ENCODE data around the gene BRMS1L.
A peak's percentile ranks its signal among the peaks of the same experiment; 100 is the strongest.
"Not testable (repeated sequence)": the region's sequence is repeated elsewhere in the genome, so short reads cannot be mapped to it uniquely, and the experiment has no call there.

The BRMS1L gene, protein sequence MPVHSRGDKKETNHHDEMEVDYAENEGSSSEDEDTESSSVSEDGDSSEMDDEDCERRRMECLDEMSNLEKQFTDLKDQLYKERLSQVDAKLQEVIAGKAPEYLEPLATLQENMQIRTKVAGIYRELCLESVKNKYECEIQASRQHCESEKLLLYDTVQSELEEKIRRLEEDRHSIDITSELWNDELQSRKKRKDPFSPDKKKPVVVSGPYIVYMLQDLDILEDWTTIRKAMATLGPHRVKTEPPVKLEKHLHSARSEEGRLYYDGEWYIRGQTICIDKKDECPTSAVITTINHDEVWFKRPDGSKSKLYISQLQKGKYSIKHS

DNA sequence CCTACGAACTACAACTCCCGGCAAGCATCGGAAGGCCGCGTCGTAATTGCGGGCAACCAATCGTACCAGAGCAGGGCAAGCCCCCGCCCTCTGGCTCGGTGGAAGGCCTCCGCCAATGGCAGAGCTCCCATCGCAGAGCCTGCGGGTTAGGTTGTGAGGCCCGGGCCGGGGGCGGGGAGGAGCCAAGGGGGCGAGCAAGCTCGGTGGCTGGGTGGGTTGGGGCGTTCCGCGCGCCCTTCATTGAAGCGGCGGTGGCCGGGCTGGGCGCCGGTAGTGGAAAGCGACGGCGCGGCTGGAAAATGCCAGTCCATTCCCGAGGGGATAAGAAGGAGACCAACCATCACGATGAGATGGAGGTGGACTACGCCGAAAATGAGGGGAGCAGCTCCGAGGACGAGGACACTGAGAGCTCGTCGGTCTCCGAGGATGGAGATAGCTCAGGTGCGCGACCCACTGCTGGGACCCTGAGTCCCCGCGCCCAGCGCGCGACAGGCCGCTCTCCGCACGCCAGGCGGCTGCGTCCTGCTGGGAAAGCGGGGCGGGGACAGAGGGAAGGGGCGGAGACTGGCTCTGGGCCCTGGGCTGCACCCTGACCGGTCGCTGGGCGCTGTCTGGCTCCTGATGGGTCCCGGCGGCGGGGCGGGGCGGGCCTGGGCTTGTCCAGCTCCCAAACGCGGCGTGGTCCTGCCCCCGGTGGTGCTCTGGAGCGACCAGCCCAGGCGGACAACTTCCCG lies at the start of gene BRMS1L:
Gene BRMS1L, plus strand, starts transcription at position 121 of the 734 bp plus-strand sequence. Its CDS starts 179 bp downstream, at position 300.
- peak; percentile 98 to 99 for DNase-seq

- no peak for DNase-seq
These were observed 49.3 kb upstream of the BRMS1L start for GRCh38 chr14:35776823-35777222.

- DNase-seq = not testable (repeated sequence)
These were observed 48.6 kb upstream of the BRMS1L start for GRCh38 chr14:35777550-35777949.

DNA sequence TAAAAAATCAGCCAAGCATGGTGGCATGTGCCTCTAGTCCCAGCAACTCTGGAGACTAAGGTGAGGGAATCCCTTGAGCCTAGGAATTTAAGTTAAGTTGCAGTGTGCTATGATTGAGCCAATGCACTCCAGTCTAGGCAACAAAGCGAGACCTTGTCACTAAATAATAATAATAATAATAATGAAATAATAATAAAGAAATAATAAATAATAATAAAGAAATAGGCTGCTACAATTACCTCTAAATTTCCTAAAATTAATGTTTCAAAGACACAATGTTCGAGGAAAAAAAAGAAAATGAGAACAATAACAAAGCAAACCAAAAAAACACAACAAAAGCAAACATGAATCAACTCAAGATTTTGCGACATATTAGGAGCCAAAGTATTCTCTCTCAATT lies 46.8 kb upstream of the BRMS1L start:
- DNase-seq = no peak

DNA sequence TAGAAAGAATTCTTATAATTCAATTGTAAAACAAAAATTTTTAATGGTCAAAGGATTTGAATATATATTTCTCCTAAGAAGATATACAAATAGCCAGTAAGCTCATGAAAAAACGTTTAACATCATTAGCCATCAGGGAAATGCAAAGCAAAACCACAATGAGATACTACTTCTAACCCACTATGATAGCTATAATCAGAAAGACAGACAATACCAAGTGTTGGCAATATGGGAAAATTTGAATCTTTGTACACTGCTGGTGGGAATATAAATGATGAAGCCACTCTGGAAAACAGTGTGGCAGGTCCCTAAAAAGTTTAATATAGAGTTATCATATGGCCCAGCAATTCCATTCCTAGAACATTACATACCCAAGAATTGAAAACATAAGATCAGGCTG lies 42.4 kb upstream of the BRMS1L start:
- no peak for DNase-seq

- no peak for DNase-seq
These were observed 39.3 kb upstream of the BRMS1L start for GRCh38 chr14:35786856-35787255.

DNA sequence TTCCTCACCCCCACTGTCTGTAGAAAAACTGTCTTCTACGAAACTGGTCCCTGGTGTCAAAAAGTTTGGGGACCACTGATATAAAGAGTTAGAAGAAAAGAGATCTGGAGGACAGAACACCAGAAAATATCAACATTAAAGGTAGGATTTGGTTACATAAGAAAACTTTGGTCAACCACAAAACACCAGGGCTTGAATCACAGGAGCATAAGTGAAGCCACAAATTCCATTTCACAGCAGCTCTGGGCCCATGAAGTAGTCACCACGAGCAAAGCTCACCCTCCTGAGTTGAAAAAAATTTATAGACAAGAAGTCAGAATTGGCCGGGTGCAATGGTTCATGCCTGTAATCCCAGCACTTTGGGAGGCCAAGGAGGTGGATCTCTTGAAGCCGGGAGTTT lies 36.5 kb upstream of the BRMS1L start:
- DNase-seq = no peak

- DNase-seq = no peak
These were observed 28.3 kb upstream of the BRMS1L start for GRCh38 chr14:35797796-35798195.

DNA sequence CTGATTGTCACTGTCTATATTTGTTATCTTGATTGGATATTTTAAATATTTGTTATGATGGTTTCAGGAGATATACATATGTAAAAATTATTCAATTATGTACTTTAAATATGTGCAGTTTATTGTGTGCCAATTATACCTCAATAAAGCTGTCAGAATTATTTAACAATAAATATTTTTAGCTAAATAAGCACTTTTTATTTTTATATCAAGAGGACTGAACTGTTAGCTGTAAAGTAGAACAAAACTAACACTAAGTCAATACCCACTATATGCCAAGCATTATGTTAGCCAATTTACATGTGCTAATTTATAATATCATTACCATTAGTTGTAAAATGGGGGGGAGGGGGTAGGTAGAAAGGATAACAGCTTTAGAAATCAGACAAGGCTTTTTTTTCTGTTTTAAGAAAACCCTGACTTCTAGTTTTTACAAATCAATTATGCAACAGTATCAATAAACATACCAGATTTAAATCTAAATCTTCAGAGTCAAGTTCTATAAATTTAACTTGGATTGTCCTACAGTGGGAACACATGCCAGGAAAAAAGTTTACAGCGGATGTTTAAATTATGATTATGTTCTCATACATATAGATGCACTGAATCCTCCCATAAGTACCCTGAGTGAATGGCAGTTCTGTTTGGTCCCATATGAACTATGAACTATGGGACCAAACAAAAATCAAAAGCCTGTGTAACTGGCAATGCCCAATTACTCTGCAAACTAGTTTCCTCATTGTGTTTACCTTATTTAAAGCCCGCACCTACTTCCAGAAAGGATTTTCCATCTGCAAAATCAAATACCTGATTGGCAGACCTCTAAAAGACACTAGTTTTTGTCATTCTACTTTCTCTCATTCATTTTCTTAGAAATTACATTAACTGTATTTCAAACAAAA lies 19.9 kb upstream of the BRMS1L start:
- no peak for DNase-seq

DNA sequence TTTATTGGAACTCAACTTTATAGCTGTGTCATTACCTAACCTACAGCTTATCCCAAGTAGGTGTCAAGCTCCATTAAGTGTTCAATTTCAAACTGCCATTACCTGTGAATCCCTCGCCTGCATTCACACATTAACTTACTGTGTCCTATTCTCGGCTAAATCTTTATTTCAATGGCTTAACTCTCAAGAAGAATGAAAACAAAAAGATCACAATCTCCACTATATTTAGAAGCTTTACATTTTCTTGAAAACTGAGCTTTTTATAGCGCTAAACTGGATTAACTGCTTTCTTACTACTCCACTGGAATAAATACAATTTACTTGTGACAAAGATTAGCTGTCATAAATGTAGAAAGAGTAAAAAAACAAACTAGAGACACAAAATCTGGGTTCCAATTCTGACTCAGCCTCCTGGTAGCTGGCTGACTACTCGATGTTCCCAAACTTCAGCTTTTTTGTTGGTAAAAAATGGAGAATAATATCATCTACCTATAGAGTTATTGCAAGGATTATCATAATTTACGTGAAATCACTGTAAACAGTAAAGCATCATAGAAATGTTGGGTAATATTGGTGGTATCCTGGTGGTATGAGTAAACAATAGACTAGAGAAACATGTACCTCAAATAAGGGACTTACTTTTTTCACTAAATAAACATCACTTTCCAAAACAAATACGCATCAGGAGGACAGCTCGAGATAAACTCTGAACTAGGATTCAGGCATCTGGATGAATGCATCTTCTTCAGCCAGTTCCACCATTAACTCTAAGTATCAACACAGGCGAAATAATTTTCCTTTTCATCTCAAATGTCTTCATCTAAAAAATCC lies 18.8 kb upstream of the BRMS1L start:
- no peak for DNase-seq

DNA sequence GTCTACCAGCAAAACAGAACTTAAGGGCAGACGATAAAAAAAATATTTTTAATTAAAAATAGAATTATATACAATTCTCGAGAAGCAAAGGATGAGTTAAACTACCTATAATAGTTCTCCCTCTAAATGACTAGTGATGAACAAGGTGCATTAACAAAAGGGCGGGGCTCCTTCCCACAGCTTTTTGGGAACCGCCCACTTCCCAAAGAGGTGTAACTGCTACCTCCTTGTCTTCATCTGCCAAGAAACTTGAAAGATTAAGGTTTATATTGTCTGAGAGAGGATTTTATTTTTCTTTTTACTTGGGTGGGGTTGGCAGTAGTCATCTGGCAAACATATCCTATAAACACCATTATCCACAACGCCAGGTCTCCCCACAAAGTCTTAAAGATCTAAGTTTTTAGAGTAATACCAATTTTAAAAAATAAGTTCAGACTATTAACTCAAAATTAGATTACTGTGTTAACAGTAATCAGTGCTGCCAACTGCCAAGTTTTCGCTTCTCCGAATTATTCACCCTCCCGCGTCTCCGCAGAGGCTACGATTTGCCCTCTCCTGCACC lies 18.0 kb upstream of the BRMS1L start:
- DNase-seq = peak in 1 of 2 experiments; percentile 33

GRCh38 chr14:35808638-35809563 lies 17.2 kb upstream of the BRMS1L start, which contains the start of gene RALGAPA1:
Gene RALGAPA1 (minus strand): TSS chr14:35809295. CDS start chr14:35808835, 460 bp downstream.
- DNase-seq = peak; percentile 93 to 97

GRCh38 chr14:35809597-35809996 lies 16.5 kb upstream of the BRMS1L start:
- no peak for DNase-seq

- no peak for DNase-seq
These were observed 15.2 kb upstream of the BRMS1L start for GRCh38 chr14:35810963-35811362.

DNA sequence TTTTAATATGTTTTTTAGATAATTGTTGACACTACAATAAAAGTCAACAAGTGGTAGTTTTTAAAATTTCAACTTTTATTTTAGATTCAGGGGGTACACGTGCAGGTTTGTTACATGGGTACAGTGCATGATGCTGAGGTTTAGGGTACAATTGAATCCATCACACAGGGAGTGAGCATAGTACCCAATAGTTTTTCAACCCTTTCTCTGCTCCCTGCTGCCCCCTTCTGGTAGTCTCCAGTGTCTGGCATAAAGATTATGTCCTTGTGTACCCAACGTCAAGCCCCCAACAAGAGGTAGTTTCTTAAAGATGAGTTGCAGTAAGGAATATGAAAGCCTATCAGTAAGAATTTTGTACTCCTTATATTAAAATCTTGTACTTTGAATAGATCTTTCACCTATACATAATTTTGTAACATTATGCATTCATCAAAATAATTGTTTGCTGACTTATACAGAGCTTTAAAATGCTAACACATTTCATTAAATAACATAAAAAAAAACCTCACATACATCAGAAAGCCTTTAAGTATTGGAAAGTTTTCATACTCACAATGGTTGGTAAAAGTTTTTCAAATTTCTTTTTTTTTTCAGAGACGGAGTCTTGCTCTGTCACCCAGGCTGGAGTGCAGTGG lies 11.7 kb upstream of the BRMS1L start:
- peak; percentile 62 to 67 for DNase-seq

- peak; percentile 15 to 33 for DNase-seq
These were observed 7.6 kb upstream of the BRMS1L start for GRCh38 chr14:35818346-35819115.

DNA sequence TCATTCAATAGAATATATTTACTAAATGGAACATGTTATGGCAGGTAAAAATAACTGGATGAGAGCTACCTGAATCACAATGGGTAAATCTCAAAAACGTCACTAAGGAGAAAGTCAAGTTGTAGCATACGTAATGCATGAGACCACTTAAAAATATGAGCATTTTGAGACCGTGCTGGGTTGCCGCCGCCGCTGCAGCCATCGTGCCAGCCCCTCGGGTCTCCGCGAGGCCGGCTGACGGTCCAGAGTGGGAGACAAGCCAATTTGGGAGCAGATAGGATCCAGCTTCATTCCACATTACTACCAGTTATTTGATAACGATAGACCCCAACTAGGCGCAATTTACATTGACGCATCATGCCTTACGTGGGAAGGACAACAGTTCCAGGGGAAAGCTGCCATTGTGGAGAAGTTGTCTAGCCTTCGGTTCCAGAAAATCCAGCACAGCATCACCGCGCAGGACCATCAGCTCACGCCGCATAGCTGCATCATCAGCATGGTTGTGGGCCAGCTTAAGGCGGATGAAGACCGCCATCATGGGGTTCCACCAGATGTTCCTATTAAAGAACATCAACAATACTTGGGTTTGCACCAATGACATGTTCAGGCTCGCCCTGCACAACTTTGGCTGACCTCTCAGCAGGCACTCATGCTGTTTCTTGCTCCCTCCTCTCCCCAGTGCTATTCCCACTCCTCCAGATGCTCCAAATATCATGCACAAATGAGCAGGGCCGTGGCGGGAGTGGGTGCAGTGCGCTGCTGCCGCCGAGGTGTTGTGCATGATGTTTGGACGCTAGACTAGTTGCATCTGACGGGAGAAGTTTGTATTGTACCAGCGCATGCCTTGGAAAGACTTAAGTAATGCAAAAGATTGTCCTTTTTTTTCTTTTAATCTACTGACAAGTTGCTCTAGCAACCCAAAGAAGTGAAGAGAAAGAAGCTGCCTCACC lies 6.3 kb upstream of the BRMS1L start:
- DNase-seq = no peak

All from NCI-H2081 (cell line).